ENCODE measurements around the gene PTPRU.

DNA sequence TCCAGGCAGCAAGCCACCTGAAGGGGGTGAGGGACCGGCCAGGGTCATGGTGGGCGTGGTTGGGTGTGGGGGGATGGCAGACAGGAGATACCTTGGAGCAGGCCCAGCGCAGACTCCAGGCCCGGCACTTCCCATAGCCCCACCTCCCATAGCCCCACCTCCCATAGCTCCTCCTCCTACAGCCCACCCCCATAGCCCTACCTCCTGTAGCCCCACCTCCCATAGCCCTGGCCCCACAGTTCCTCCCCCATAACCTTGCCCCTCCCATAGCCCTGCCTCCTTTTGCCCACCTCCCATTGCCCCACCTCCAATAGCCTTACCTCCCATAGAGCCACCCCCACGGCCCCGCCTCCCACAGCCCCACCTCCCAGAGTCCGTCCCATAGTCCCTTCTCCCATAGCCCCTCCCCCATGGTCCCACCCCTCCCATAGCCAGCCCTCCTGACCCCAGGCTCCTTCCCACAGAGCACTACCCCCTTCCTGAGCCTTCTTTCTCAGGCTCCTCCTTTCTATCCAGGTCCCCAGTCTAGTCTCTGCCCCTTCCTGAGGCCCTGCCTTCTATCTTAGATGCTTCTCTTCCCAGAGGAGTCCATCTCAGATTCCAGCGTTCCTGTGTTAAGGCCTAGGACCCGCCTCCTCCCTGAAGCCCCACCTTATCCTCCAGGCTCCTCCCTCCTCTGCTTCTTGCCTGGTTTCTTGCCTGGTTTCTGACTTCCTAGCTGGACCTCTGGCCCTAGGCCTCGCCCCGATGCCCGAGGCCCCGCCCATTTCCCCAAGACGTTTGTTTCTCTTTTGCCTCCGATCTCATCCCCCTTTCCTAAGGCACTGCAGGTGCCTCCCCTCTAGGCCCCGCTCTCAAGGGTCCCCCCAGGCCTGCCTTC is 46.8 kb downstream of the PTPRU start:
- TF ChIP-seq, protein P1, sequence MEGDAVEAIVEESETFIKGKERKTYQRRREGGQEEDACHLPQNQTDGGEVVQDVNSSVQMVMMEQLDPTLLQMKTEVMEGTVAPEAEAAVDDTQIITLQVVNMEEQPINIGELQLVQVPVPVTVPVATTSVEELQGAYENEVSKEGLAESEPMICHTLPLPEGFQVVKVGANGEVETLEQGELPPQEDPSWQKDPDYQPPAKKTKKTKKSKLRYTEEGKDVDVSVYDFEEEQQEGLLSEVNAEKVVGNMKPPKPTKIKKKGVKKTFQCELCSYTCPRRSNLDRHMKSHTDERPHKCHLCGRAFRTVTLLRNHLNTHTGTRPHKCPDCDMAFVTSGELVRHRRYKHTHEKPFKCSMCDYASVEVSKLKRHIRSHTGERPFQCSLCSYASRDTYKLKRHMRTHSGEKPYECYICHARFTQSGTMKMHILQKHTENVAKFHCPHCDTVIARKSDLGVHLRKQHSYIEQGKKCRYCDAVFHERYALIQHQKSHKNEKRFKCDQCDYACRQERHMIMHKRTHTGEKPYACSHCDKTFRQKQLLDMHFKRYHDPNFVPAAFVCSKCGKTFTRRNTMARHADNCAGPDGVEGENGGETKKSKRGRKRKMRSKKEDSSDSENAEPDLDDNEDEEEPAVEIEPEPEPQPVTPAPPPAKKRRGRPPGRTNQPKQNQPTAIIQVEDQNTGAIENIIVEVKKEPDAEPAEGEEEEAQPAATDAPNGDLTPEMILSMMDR (IDR thresholded peaks at IDR 0.05; ENCODE audit: insufficient read depth, low read length, poor library complexity, severe bottlenecking) = no peak
- no peak for TF ChIP-seq EZH2phosphoT487 (conservative IDR thresholded peaks at IDR 0.05; ENCODE audit: low read length)
